CD14-positive monocyte (primary cell): ENCODE measurements around the gene TTC7B. TPM values are rescaled to one million over a fixed set of nuclear protein-coding genes. Genes with fewer than 3 reads are reported as not detected.
"Not testable (repeated sequence)": the region's sequence is repeated elsewhere in the genome, so short reads cannot be mapped to it uniquely, and the experiment has no call there.

ENCODE experiments used
- DNase-seq, 3 donors: peaks; one replicate each; pipeline ENCODE4 v3.0.0-alpha.2; 2011 to 2022
- H2AFZ ChIP-seq: 2 replicates; pipeline ENCODE4 v1.6.0; 2012; ENCODE audit warnings: mild to moderate bottlenecking, low read depth, low read length, inconsistent platforms; ENCODE audit not compliant: insufficient read depth, poor library complexity, severe bottlenecking
- H3K27ac ChIP-seq, 2 donors: 1 replicate in 1 of 2; 2 replicates in 1 of 2; pipeline ENCODE4 v1.5.1; 2012 to 2013; ENCODE audit warnings: low read length in 2 of 2, control low read depth in 1 of 2, inconsistent platforms in 1 of 2, low read depth in 1 of 2, mild to moderate bottlenecking in 1 of 2
- H3K27me3 ChIP-seq, 2 donors: one replicate each; pipeline versions ENCODE4 v1.6.0 to v1.6.1; 2011 to 2013; ENCODE audit warnings: low read length in 2 of 2; ENCODE audit not compliant: control insufficient read depth in 2 of 2, insufficient read depth in 2 of 2
- H3K36me3 ChIP-seq, 2 donors: replicated peaks in 1 of 2; 1 replicate in 1 of 2; 2 replicates in 1 of 2; pipeline versions ENCODE4 v1.5.1 to v1.6.1; 2012 to 2013; ENCODE audit warnings: low read length in 2 of 2, control low read depth in 1 of 2, inconsistent platforms in 1 of 2, mild to moderate bottlenecking in 1 of 2; ENCODE audit not compliant: insufficient read depth in 2 of 2, control insufficient read depth in 1 of 2
- H3K4me1 ChIP-seq, 2 donors: 1 replicate in 1 of 2; 2 replicates in 1 of 2; pipeline versions ENCODE4 v1.5.1 to v1.6.1; 2012 to 2013; ENCODE audit warnings: low read length in 2 of 2, control low read depth in 1 of 2, inconsistent platforms in 1 of 2, mild to moderate bottlenecking in 1 of 2, moderate library complexity in 1 of 2; ENCODE audit not compliant: insufficient read depth in 2 of 2, control insufficient read depth in 1 of 2
- H3K4me2 ChIP-seq: replicated peaks from 2 replicates; pipeline ENCODE3; 2012; ENCODE audit warnings: low read length, moderate library complexity, mild to moderate bottlenecking; ENCODE audit not compliant: poor library complexity, severe bottlenecking; ENCODE audit errors: extremely low read depth
- H3K4me3 ChIP-seq, 3 experiments: fragments of 200-600 bp in 1 of 3; sonication (generic) in 1 of 3; replicated peaks in 1 of 3; 1 replicate in 2 of 3; 2 replicates in 1 of 3; pipeline ENCODE4 v1.5.1; 2011 to 2013; ENCODE audit warnings: low read length in 3 of 3, mild to moderate bottlenecking in 3 of 3, control low read depth in 2 of 3, low read depth in 2 of 3, inconsistent platforms in 1 of 3, moderate library complexity in 1 of 3
- H3K79me2 ChIP-seq: 2 replicates; pipeline ENCODE4 v1.6.0; 2012; ENCODE audit warnings: mild to moderate bottlenecking, control low read depth, inconsistent platforms, low read length, moderate library complexity; ENCODE audit not compliant: insufficient read depth
- H3K9ac ChIP-seq: 2 replicates; pipeline ENCODE4 v1.6.0; 2017; ENCODE audit warnings: low read length, mild to moderate bottlenecking; ENCODE audit not compliant: insufficient read depth, poor library complexity, severe bottlenecking
- H3K9me3 ChIP-seq, 2 donors: replicated peaks in 1 of 2; 1 replicate in 1 of 2; 2 replicates in 1 of 2; pipeline versions ENCODE4 v1.5.1 to v1.6.1; 2012 to 2013; ENCODE audit warnings: low read length in 2 of 2, control low read depth in 1 of 2; ENCODE audit not compliant: control insufficient read depth in 1 of 2, insufficient read depth in 1 of 2
- H4K20me1 ChIP-seq: 2 replicates; pipeline ENCODE4 v1.6.0; 2012; ENCODE audit warnings: mild to moderate bottlenecking, low read length, control low read depth, moderate library complexity; ENCODE audit not compliant: insufficient read depth
- H3K27ac Mint-ChIP-seq, 7 donors: one replicate each; pipeline ENCODE4 v1.8.0; 2020; ENCODE audit warnings: mild to moderate bottlenecking in 7 of 7, mixed read lengths in 7 of 7, moderate library complexity in 6 of 7, inconsistent platforms in 2 of 7
- H3K27me3 Mint-ChIP-seq, 3 donors: one replicate each; pipeline ENCODE4 v1.8.0; 2021 to 2022; ENCODE audit warnings: low read depth in 3 of 3, mild to moderate bottlenecking in 3 of 3, mixed read lengths in 3 of 3, moderate library complexity in 3 of 3, inconsistent platforms in 1 of 3
- H3K36me3 Mint-ChIP-seq, 2 donors: one replicate each; pipeline ENCODE4 v1.8.0; 2020; ENCODE audit warnings: mixed read lengths in 2 of 2, inconsistent platforms in 1 of 2, mild to moderate bottlenecking in 1 of 2
- H3K4me1 Mint-ChIP-seq: one replicate; pipeline ENCODE4 v1.8.0; 2020; ENCODE audit warnings: mild to moderate bottlenecking, mixed read lengths
- H3K4me3 Mint-ChIP-seq, 2 donors: one replicate each; pipeline ENCODE4 v1.8.0; 2020; ENCODE audit warnings: mild to moderate bottlenecking in 2 of 2, mixed read lengths in 2 of 2, moderate library complexity in 1 of 2
- H3K9me3 Mint-ChIP-seq, 7 donors: one replicate each; pipeline ENCODE4 v1.8.0; 2020 to 2022; ENCODE audit warnings: mixed read lengths in 7 of 7, mild to moderate bottlenecking in 6 of 7, moderate library complexity in 6 of 7, inconsistent platforms in 2 of 7
- CTCF ChIP-seq: fragments of 200-600 bp; IDR thresholded peaks from one replicate; pipeline ENCODE4 v1.8.0; 2022; ENCODE audit warnings: antibody characterized with exemption, mild to moderate bottlenecking
- WGBS: methylation state at CpG from one replicate; pipeline ENCODE4 v1.1.5; 2013; ENCODE audit warnings: missing lambda C conversion rate; ENCODE audit not compliant: insufficient coverage; 5-methylcytosine and 5-hydroxymethylcytosine counted together
- intact Hi-C, 2 donors: fragments of 100-400 bp; cut with micrococcal nuclease; formaldehyde crosslinking; loops; one replicate each; pipeline versions ENCODE4 v1.15.0 to v1.15.1; 2023
- polyA plus RNA-seq, 3 donors: library from polyadenylated mRNA; depleted of rRNA in 1 of 3; unstranded in 2 of 3; stranded (reverse) in 1 of 3; fragments of 300-500 nt in 2 of 3; fragments of >200 nt in 1 of 3; fragmentation: Illumina TruSeq in 2 of 3; gene quantifications; 1 replicate in 2 of 3; 2 replicates in 1 of 3; pipeline ENCODE4 v1.2.3, GENCODE V29; 2012 to 2021

Gene TTC7B
- polyA plus RNA-seq, 3 donors, result 0.87 to 2.6 (median 1.2) TPM

- H3K9ac ChIP-seq, H3K27me3 ChIP-seq, DNase-seq, H3K4me1 Mint-ChIP-seq, H3K79me2 ChIP-seq, H3K4me2 ChIP-seq, H3K27ac Mint-ChIP-seq, H3K27ac ChIP-seq, H2AFZ ChIP-seq, H3K4me3 Mint-ChIP-seq, H3K36me3 Mint-ChIP-seq, H3K27me3 Mint-ChIP-seq, intact Hi-C loops, H3K4me1 ChIP-seq, H3K36me3 ChIP-seq, H4K20me1 ChIP-seq, H3K4me3 ChIP-seq: not testable (repeated sequence)
- WGBS, result 83% methylated on average over 12 of the region's 42 CpGs
- H3K9me3 ChIP-seq, result peaks cover 15 to 28% of the 10 kb centered on the region in 2 donors
- peaks cover 11 to 29% (median 23%) of the 10 kb centered on the region in 7 donors for H3K9me3 Mint-ChIP-seq
These were observed 290.7 kb downstream of the TTC7B start for GRCh38 chr14:90525353-90526028.

- Histone ChIP-seq H3K9ac (no peak overlapping the region), H3K27ac (no peak overlapping the region), H3K79me2 (no peaks in the 10 kb centered on the region), H3K36me3 (no peaks in the 10 kb centered on the region), H4K20me1 (no peaks in the 10 kb centered on the region), H3K9me3 (peaks cover 15 to 28% of the 10 kb centered on the region in 2 donors), H3K4me2 (no peak overlapping the region), H3K27me3 (no peaks in the 10 kb centered on the region), H2AFZ (no peak overlapping the region), H3K4me1 (no peaks in the 10 kb centered on the region), H3K4me3 (no peak overlapping the region)
- TF ChIP-seq CTCF, result no peak
- no peak overlapping the region for H3K27ac Mint-ChIP-seq
- H3K36me3 Mint-ChIP-seq, result no peaks in the 10 kb centered on the region
- peaks cover 11 to 29% (median 23%) of the 10 kb centered on the region in 7 donors for H3K9me3 Mint-ChIP-seq
- no peaks in the 10 kb centered on the region for H3K4me1 Mint-ChIP-seq
- intact Hi-C loops, result no loop called here
- DNase-seq, result no peak
- 93% methylated on average over 10 of the region's 18 CpGs for WGBS
- H3K4me3 Mint-ChIP-seq, result no peak overlapping the region
- peaks cover 2 to 5% (median 4%) of the 10 kb centered on the region in 3 donors for H3K27me3 Mint-ChIP-seq
These were observed 292.0 kb downstream of the TTC7B start for GRCh38 chr14:90523961-90524875.
